Omental fat pad (tissue), 4 donors: ENCODE results near the gene CMTM7. TPM values are rescaled to one million over a fixed set of nuclear protein-coding genes. Genes with fewer than 3 reads are reported as not detected.
"Not testable (repeated sequence)": the region's sequence is repeated elsewhere in the genome, so short reads cannot be mapped to it uniquely, and the experiment has no call there.

ENCODE experiments used
- ATAC-seq: fragments of 150-250 bp; one replicate; pipeline ENCODE4 v1.9.1; 2016; ENCODE audit warnings: mild to moderate bottlenecking, moderate library complexity; ENCODE audit not compliant: low FRiP score
- DNase-seq: peaks from one replicate; pipeline ENCODE4 v3.0.0-alpha.2; 2019; ENCODE audit warnings: low spot score
- total RNA-seq, 4 donors: library from RNA; depleted of rRNA; stranded (reverse); fragments of >200 nt; gene quantifications; one replicate each; pipeline ENCODE4 v1.1.0, GENCODE V29; 2016
- TF ChIP-seq, protein P1 (sequence below), 3 donors: fragments of 450-650 bp; IDR thresholded peaks; one replicate each; pipeline ENCODE4 v1.5.1; 2016 to 2017; ENCODE audit warnings: antibody characterized with exemption in 3 of 3, mild to moderate bottlenecking in 3 of 3, moderate library complexity in 2 of 3

The CMTM7 gene
- total RNA-seq, 4 donors from 2014 or later, result 18.0 to 34.7 (median 31.3) TPM

DNA sequence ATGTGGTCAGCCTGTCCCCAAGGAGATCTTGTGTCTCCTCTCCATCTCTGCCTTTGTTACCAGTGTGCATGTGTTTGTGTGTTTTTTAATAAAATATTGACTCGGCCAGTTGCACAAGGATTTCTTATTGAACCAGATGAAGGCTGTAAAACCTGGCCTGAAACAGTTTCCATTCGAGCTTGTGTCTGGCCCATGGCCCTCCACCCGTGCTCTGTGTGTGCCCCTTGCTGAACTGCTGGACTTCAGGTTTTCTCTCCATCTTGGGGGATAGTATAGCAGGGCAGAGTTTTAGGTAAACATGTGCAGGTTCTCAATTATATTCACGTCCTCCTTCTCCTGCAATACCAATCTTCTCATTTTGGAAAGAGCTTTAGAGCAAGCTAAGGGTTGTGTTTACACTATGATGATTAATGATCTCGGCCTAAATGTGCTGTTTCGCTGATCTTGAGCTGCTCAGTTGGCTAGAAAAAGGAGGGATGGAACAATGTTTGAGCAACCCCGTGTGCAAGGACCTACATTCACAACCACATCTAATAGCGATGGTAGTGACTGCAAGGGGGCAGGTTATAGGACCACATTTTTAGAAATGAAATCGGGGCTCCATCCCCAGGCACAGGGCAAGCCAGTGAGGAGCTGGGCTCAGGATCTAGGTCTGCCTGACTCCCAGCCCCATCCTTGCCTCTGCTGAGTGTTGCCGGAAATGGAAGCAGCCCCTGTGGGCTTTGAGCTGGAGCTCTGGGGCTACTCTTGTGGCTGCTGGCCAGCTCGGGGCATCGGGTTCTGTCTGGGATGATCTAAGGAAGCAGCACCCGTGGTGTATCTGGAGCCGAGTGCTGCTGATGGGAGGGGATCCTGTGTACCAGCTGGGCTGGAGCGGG, 63.3 kb downstream of the CMTM7 start:
- no peak for DNase-seq

DNA sequence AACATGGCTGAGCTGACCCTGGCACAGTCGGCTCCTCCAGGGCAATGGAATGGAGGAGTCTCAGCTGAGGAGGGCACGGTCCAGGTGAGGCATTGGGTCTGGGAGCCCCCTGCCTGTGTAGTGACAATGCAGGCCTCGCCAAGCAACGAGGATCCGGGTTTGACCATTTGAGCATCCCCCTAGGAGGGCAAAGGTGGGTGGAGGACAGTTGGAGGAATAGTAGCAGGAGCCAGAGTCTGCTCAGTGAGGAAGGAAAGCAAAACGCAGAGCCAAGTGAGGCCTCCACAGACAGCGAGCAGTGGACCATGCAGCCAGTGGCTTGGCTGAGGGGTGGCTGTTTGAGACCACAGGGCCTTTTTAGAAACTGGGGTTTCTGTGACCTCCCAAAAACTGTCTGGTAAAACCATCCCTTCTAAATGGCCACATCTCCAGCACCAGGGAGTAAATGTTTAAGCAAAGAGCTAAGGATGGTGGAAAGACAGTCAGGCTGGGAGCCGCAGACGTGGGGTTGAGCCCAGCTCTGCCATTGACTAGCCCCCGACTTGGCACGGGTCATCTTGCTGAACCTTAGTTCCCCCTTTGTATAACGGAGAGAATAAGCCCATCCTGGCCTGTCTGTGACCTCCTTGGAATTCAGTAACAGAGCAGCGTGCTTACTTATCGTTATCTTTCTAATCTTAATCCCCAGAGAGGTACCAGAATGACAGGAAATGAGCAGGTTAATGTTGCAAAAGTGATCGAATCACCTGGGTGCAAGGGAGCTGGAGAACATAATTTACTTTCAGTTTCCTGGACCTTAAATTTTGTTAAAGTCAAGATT, 64.2 kb downstream of the CMTM7 start:
- no peak for ATAC-seq
- TF ChIP-seq, protein P1, sequence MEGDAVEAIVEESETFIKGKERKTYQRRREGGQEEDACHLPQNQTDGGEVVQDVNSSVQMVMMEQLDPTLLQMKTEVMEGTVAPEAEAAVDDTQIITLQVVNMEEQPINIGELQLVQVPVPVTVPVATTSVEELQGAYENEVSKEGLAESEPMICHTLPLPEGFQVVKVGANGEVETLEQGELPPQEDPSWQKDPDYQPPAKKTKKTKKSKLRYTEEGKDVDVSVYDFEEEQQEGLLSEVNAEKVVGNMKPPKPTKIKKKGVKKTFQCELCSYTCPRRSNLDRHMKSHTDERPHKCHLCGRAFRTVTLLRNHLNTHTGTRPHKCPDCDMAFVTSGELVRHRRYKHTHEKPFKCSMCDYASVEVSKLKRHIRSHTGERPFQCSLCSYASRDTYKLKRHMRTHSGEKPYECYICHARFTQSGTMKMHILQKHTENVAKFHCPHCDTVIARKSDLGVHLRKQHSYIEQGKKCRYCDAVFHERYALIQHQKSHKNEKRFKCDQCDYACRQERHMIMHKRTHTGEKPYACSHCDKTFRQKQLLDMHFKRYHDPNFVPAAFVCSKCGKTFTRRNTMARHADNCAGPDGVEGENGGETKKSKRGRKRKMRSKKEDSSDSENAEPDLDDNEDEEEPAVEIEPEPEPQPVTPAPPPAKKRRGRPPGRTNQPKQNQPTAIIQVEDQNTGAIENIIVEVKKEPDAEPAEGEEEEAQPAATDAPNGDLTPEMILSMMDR (IDR thresholded peaks at IDR 0.05), result no peak
- no peak for DNase-seq

More for the DNA sequence above, 63.3 kb downstream of the CMTM7 start:
- TF ChIP-seq, protein P1 (IDR thresholded peaks at IDR 0.05), result no peak
- ATAC-seq, result no peak

DNA sequence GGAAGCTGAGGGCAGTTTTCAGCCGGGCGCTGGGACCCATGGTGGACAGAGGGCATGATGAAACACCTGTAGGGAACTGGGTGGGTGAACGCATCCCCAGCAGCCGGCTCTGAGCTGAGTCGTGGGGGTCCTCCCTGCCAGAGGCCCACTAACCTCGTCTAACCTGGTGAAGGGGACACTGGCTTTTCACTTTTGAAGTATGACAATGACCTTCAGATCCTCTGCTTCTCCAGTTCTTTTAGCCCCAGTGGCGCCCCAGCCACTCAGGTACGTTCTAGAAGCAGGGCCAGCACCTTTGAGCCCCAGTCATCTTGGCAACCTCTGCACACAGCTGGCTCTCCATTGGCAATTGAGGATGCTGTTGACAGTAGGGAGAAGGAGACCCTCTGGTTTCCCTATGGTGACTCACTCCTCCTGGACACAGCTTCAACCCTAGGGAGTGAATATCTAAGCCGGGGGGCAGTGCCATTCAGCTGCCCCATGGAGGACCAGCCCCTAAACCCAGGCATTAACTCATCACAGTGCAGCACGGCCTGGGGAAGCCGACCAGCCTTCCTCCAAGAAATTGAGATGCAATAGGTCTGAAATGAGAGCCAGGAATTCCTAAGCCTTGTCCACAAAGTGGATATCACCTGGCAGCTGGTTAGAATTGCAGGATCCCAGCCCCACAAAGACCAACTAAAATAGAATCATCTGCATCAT, 64.9 kb downstream of the CMTM7 start:
- TF ChIP-seq, protein P1 (IDR thresholded peaks at IDR 0.05), result no peak
- ATAC-seq (no peak), DNase-seq (no peak)

DNA sequence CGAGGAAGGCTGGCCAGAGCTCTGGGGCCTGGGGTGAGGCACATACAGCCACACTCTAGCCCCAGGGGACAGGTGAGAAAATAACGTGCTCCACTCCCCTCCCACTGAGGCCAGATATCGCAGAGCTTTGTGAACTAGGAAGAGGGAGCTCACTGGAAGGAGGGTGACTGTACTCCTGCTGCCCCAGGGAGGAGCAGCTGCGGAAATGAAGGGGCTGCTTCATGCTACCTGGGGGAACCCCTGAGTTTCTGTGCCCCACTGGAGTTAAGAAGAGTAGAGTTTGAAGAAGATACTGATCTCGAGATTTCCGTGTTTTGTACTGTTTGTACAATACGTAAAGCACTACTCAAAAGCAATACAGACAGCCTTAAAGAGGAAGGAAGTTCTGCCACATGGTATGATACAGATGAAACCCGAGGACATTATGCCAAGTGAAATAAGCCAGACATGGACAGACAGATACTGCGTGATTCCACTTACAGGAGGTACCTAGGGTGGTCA, 66.4 kb downstream of the CMTM7 start:
- TF ChIP-seq, protein P1 (IDR thresholded peaks at IDR 0.05), result no peak
- DNase-seq (no peak), ATAC-seq (no peak)

DNA sequence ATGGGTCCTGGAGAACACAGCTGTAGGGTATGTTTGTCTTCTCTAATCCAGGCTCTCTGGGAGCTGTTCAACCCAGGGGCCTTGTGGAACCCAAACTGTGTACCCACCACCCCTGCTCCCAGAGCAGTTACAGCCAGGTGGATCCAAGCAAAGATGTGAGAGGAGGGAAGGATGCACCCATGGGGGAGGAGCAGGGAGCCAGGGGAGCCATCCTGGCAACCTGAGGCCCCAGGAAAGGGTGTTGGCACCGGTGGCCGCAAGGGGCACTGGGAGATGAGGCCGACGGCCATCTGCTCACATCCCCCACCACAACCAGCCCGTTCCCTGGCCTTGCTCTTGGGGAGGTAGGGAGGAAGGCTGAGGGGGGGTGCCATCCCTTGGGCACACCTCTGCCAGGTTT, 67.8 kb downstream of the CMTM7 start:
- DNase-seq (no peak), ATAC-seq (no peak)
- TF ChIP-seq, protein P1 (IDR thresholded peaks at IDR 0.05), result no peak

DNA sequence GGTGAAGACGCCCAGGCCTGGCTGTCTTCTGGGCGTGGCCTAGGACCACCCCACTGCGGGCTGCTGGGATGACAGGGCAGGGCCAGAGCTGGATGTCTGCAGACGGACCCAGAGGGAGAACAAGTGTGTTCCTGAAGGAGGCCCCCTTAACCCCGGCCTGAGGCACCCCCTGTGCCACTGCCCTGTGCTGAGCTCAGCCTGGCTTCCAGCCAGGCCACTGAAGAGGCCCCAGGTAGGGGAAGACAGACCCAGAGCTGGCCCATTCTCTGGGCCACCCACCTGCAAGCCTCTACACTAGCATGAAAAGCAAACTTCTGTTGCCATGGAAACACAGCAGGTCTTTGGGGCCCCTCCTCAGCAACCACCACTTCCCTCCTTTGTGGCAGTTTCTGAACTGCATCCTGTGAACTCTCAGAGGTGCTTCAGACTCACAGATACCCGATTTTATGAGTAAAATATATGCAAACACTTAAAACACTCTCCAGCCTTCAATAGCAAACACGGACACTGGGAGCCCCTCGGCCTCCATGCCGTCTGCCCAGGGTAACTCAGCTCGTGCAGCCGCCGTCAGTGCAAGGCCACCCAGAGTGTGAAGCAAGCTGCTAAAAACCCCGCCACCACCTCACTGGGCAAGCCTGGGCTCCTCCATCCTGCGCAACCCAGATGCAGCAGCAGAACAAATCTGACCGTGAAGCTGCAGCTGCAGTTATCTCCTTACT, 68.5 kb downstream of the CMTM7 start:
- DNase-seq (no peak), ATAC-seq (peak; percentile 41)
- TF ChIP-seq, protein P1 (IDR thresholded peaks at IDR 0.05), result no peak

DNA sequence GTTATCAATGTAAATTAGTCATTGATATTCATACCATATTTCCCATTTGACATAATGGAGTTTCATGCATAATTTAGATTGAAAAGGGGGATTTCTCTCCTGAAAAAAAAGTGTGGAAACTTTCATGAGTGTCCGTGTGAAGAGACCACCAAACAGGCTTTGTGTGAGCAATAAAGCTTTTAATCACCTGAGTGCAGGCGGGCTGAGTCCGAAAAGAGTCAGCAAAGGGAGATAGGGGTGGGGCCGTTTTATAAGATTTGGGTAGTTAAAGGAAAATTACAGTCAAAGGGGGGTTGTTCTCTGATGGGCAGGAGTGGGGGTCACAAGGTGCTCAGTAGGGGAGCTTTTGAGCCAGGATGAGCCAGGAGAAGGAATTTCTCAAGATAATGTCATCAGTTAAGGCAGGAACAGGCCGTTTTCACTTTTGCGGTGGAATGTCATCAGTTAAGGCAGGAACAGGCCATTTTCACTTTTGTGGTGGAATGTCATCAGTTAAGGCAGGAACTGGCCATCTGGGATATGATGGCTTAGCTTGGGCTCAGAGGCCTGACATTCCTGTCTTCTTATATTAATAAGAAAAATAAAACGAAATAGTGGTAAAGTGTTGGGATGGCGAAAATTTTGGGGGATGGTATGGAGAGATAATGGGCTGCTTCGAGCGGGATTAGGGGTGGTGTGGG, 69.3 kb downstream of the CMTM7 start:
- ATAC-seq, DNase-seq: not testable (repeated sequence)

DNA sequence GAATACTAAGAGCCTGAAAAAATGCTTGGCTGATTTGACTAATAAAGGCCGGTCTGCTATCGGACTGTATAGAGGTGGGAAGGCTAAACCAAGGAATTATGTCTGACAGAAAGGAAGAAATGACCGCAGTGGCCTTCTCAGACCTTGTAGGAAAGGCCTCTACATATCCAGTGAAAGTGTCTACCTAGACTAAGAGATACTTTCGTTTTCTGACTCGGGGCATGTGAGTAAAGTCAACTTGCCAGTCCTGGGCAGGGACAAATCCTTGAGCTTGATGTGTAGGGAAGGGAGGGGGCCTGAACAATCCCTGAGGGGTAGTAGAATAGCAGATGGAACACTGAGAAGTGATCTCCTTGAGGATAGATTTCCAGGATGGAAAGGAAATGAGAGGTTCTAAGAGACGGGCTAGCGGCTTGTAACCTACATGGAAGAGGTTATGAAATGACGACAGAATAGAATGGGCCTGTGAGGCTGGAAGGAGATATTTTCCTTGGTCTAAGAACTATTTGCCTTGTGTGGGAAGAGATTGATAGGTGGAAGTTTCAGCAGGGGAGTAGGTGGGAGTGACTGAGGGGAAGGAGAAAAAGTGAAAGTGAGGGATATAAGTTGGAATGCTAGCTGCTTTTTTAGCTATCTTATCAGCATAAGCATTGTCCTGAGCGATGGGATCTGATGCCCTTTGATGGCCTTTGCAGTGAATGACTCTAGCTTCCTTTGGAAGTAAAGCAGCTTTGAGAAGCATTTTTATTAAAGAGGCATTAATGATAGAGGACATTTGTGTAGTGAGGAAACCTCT, 70.7 kb downstream of the CMTM7 start:
- DNase-seq, ATAC-seq: not testable (repeated sequence)
